ENCODE measurements around the gene PLS3.
"Not testable (repeated sequence)": the region's sequence is repeated elsewhere in the genome, so short reads cannot be mapped to it uniquely, and the experiment has no call there.

Gene PLS3

DNA sequence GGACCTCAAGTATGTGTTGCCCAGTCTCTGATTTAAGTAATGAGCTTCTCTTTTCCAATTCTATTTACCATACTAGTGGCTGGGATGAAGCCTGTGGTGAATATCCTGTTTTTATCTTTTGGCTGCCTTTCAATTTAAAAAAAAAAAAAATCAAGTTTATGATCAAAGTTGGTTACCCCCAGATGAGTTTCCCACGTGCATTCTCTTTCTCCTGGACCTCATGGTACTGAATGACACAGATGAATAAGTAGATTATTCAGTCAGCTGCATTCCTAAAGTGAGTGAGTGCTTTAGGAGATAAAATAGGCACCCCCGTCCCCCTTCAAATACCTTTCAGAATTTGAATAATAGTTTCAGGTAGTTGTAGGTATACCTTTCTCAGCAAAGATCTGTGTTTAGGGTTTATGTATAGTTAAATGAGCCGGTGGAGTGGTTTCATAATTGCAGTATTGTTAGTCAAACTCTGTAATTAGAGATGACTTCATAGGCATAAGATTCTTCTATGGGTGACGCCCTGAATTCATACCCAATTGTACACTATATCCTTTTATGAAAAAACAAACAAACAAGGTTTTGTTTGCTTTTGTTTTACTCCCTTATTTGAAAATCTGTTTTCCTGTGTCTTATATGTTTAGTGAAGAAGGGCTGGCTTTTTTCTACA lies 41.9 kb downstream of the PLS3 start:
- Histone ChIP-seq H3K36me3 (replicated peaks) (no peaks in the 10 kb centered on the region), H3K27me3 (ENCODE audit: low read depth) (no peaks in the 10 kb centered on the region), H3K4me3 (no peak overlapping the region), H3K4me1 (peaks cover 26% of the 10 kb centered on the region), H3K9me3 (no peaks in the 10 kb centered on the region)
- DNase-seq (ENCODE audit: low spot score in 2 of 2) = no peak
- in situ Hi-C loops (cut with MboI; ENCODE audit: low sequenced_read_pairs) = no loop called here

DNA sequence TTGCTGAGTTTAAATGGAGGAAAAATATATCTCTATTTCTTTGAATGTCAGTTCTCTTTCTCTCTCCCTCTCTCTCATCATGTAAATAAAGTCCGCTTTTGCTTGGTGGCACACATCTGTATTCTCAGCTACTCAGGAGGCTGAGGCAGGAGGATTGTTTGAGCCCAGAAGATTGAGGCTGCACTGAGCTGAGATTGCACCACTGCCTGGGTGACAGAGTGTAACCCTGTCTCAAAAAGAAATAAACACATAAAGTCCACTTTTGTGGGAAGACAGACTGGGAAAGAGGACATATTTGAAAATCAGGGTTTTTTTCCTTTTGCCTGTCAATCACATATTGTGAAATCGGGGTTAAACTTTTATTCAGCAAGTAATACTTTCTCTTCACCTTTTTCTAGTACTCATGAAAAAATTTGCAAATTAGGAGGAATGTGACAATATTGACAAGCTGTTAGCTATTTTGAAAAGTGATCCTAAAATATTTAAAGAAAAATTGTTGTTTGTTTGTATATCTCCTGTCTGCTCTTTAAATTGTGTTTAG lies 42.6 kb downstream of the PLS3 start:
- in situ Hi-C loops (cut with MboI; ENCODE audit: low sequenced_read_pairs) = no loop called here
- DNase-seq (ENCODE audit: low spot score in 2 of 2) = no peak
- Histone ChIP-seq H3K27me3 (ENCODE audit: low read depth) (no peaks in the 10 kb centered on the region), H3K4me1 (peaks cover 26% of the 10 kb centered on the region), H3K4me3 (no peak overlapping the region), H3K36me3 (replicated peaks) (no peaks in the 10 kb centered on the region), H3K9me3 (no peaks in the 10 kb centered on the region)

DNA sequence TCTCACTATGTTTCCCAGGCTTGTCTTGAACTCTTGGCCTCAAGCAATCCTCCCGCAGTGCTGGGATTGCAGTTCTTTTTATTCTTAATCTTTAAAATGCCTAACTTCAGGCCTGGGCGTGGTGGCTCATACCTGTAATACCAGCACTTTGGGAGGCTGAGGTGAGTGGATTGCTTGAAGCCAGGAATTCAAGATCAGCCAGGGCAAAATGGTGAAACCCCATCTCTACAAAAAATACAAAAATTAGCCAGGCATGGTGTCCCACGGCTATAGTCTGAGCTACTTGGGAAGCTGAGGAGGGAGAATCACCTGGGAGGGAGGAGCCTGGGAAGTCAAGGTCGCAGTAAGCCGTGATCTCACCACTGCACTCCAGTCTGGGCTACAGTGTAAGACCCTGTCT lies 45.9 kb downstream of the PLS3 start:
- peaks cover 22% of the 10 kb centered on the region for H3K4me1 ChIP-seq
- H3K36me3 ChIP-seq (replicated peaks) = peaks cover 7% of the 10 kb centered on the region; the same call in 1 of the 2 replicates
- H3K9me3 ChIP-seq = no peaks in the 10 kb centered on the region
- H3K27me3 ChIP-seq (ENCODE audit: low read depth) = no peaks in the 10 kb centered on the region
- DNase-seq (ENCODE audit: low spot score in 2 of 2) = no peak
- H3K4me3 ChIP-seq = no peak overlapping the region
- in situ Hi-C loops (cut with MboI; ENCODE audit: low sequenced_read_pairs) = no loop called here

DNA sequence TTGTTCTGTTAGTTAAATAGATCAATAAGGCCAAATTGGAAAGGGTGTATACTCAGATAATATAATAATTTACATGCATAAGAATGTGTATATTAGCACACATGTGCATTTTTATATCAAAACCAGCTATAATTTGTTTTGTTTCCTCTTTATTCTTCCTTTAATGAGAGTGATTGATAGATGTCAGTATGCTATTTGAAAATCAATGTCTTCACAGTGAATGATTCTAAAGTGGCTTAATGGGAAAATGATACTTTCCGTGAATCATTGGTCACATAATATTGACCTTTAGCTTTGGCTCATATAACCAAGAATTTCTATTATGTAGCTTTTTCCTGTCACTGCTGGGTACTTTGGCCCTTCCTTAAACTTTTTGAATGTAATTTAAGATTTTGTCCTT lies 48.6 kb downstream of the PLS3 start:
- Histone ChIP-seq H3K27me3 (ENCODE audit: low read depth) (no peaks in the 10 kb centered on the region), H3K36me3 (replicated peaks) (peaks cover 7% of the 10 kb centered on the region; the same call in 1 of the 2 replicates), H3K4me1 (peaks cover 22% of the 10 kb centered on the region), H3K4me3 (no peak overlapping the region), H3K9me3 (no peaks in the 10 kb centered on the region)
- no peak for DNase-seq (ENCODE audit: low spot score in 2 of 2)
- in situ Hi-C loops (cut with MboI; ENCODE audit: low sequenced_read_pairs) = no loop called here

DNA sequence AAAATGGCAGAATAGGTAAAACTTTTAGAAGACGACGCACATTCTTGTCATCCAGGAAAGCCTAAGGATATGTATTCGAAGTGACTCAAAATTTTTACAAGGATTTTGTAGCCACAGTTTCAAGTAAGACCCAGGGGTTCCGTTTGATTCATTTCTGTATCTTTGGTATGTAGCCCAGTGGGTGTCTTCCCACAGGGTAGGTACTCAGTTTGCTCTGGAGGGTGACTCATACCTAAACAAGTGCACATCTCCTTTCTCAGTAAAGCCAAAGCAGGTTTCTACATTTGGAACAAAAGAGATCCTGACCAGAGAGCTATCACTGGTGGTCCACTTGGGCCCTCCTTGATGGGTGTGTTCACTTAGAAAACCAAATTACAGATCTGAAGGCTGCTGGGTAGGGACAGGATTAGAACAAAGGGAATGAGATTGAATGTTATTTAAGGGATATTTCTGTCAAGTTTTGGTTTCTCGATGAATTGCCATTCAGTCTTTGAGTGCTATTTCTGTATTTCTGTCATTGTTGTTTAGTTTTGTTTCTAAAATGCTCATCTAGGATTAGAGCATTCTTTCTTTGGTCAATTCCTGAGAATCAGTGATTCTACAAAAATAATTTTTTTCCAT lies 56.1 kb downstream of the PLS3 start:
- no peak for DNase-seq (ENCODE audit: low spot score in 2 of 2)
- Histone ChIP-seq H3K27me3 (ENCODE audit: low read depth) (no peaks in the 10 kb centered on the region), H3K4me1 (peaks cover 29% of the 10 kb centered on the region)

DNA sequence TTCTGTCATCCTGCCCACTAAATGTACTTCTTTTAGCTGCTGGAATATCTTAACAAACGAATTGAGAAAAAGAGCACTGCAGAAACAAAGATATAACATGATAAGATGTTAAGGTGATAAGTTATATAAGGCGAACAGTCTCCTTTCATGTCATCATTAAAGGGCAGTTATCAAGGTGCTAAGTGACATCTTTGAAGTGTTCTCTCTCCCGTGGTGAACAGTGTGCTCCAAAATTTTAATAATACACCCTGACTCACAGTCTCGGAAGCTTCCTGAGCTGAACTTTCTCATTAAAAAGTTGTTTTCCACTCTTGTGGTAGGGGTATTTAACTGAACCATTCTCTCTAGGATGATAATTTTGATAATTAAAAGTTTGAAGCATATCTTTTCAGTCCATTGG lies 61.6 kb downstream of the PLS3 start:
- Histone ChIP-seq H3K9me3 (no peaks in the 10 kb centered on the region), H3K4me1 (peaks cover 6% of the 10 kb centered on the region; the same call in 1 of the 2 replicates), H3K27me3 (ENCODE audit: low read depth) (no peaks in the 10 kb centered on the region), H3K4me3 (no peak overlapping the region), H3K36me3 (replicated peaks) (no peaks in the 10 kb centered on the region)
- in situ Hi-C loops (cut with MboI; ENCODE audit: low sequenced_read_pairs) = no loop called here
- DNase-seq (ENCODE audit: low spot score in 2 of 2) = no peak

More for the DNA sequence above, 56.1 kb downstream of the PLS3 start:
- in situ Hi-C loops (cut with MboI; ENCODE audit: low sequenced_read_pairs) = no loop called here
- Histone ChIP-seq H3K4me3 (no peak overlapping the region), H3K9me3 (no peaks in the 10 kb centered on the region), H3K36me3 (replicated peaks) (no peaks in the 10 kb centered on the region)

DNA sequence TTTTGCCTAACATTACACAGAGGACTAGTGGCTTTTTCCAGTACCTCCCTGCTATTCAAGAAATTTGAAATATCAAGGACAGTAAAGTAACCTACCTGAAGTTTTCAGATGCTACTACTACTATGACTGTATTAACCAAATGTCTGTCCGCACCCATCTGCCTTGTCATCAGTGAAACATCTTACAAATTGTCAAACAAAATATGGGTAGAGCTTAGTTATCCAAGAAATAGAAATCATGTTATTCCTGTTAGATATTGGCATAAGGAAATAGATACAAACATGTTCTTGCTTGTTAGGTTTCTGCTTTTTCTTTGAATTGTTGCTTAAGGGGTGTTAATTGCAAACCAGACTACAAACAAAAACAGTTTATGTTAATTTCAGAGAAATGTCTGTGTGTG lies 63.9 kb downstream of the PLS3 start:
- no peak for DNase-seq (ENCODE audit: low spot score in 2 of 2)
- Histone ChIP-seq H3K4me3 (no peak overlapping the region), H3K9me3 (no peaks in the 10 kb centered on the region), H3K27me3 (ENCODE audit: low read depth) (no peaks in the 10 kb centered on the region), H3K36me3 (replicated peaks) (no peaks in the 10 kb centered on the region; the same call in 1 of the 2 replicates), H3K4me1 (peaks cover 20% of the 10 kb centered on the region)
- in situ Hi-C loops (cut with MboI; ENCODE audit: low sequenced_read_pairs) = no loop called here

DNA sequence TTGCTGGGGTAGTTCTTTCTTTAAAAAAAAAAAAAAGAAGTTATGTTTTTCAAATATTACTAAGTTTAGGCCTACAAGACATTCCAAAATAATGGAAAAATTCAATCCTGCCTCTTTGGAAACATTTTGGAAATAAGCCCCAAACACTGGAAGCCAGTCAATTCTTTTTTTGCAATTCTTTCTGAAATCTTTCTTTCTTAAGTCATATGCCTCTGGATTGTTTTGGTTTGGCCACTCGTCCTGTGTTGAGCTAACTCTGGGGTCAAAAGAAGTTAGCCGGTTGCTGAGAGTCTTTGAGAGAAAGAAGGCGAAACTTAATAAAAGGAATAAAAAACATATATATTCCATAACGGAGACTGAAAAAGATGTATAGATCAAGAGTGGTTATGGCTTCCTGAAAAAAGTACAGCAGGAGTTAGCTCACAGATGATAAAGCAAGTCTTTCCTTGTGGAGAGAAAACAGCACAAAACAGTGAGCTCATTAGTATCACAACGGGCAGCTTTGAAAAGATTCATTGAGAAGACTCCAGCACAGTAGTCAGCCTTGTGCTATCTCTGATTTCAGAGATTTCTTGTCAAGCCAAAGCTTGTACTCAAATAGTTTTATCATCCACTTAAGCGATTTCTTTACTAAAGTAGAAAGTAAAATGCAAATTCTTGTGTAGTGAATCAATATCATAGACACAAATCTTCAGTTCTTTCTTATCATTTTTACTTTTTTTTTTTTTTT lies 64.8 kb downstream of the PLS3 start:
- H3K4me1 ChIP-seq = peaks cover 20% of the 10 kb centered on the region
- H3K27me3 ChIP-seq (ENCODE audit: low read depth) = no peaks in the 10 kb centered on the region
- no peaks in the 10 kb centered on the region; the same call in 1 of the 2 replicates for H3K36me3 ChIP-seq (replicated peaks)
- H3K9me3 ChIP-seq = no peaks in the 10 kb centered on the region
- DNase-seq (ENCODE audit: low spot score in 2 of 2) = no peak
- H3K4me3 ChIP-seq = no peak overlapping the region
- in situ Hi-C loops (cut with MboI; ENCODE audit: low sequenced_read_pairs) = no loop called here

DNA sequence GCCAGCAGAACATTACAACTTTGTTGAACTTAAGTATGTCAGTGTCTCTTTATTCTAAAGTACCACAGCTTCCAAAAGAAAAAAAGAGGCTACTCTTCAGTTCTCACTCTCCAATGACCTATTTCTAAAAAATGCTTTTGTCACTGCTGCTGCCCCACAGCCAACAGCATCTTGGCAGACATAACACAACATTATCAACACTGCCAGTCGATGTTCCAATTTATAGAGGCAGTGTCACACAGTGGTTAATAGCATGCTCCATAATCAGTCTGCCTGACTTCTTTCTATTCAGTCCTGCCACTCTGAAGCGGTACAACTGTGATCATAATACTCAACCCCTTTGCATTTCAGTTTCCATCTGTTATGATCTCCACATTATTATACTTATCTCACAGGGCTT lies 69.2 kb downstream of the PLS3 start:
- H3K4me3 ChIP-seq = no peak overlapping the region
- H3K4me1 ChIP-seq = peaks cover 20% of the 10 kb centered on the region
- peaks cover 7% of the 10 kb centered on the region for H3K36me3 ChIP-seq (replicated peaks)
- no peaks in the 10 kb centered on the region for H3K27me3 ChIP-seq (ENCODE audit: low read depth)
- in situ Hi-C loops (cut with MboI; ENCODE audit: low sequenced_read_pairs) = no loop called here
- H3K9me3 ChIP-seq = no peaks in the 10 kb centered on the region
- DNase-seq (ENCODE audit: low spot score in 2 of 2) = no peak

DNA sequence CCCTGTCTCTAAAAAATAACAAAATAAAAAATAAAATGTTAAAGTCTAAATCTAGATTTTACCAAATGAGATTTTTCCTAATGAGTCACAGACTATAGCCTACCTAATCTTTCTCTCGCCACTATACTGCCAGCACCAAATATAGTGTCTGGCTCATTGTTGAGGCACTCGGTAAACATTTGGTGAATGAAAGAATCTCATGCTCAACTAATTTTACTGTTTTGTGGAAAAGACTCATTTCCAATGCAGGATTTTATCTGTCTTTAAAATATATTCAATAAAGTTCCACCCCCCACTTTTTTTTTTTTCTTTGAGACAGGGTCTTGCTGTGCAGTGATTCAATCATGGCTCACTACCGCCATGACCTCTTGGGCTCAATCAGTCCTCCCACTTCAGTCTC lies 71.5 kb downstream of the PLS3 start:
- Histone ChIP-seq H3K36me3 (replicated peaks) (peaks cover 14% of the 10 kb centered on the region), H3K27me3 (ENCODE audit: low read depth) (no peaks in the 10 kb centered on the region), H3K4me1 (peaks cover 14% of the 10 kb centered on the region), H3K4me3 (no peak overlapping the region), H3K9me3 (no peaks in the 10 kb centered on the region)
- in situ Hi-C loops (cut with MboI; ENCODE audit: low sequenced_read_pairs) = no loop called here
- DNase-seq (ENCODE audit: low spot score in 2 of 2) = no peak

DNA sequence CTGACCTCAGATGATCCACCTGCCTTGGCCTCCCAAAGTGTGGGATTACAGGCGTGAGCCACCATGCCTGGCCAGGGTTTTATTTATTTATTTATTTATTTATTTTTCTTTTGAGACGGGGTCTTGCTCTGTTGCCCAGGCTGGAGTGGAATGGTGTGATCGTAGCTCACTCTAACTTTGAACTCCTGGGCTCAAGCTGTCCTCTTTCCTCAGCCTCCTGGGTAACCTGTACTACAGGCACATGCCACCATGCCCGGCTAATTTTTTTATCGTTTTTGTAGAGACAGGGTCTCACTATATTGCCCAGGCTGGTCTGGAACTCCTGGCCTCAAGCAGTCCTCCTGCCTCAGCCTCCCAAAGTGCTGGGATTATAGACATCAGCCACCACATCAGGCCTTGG lies 72.4 kb downstream of the PLS3 start:
- H3K9me3 ChIP-seq; DNase-seq (ENCODE audit: low spot score in 2 of 2); in situ Hi-C loops (cut with MboI; ENCODE audit: low sequenced_read_pairs); H3K4me1 ChIP-seq; H3K4me3 ChIP-seq; H3K27me3 ChIP-seq (ENCODE audit: low read depth): not testable (repeated sequence)
- peaks cover 23% of the 10 kb centered on the region for H3K36me3 ChIP-seq (replicated peaks)

DNA sequence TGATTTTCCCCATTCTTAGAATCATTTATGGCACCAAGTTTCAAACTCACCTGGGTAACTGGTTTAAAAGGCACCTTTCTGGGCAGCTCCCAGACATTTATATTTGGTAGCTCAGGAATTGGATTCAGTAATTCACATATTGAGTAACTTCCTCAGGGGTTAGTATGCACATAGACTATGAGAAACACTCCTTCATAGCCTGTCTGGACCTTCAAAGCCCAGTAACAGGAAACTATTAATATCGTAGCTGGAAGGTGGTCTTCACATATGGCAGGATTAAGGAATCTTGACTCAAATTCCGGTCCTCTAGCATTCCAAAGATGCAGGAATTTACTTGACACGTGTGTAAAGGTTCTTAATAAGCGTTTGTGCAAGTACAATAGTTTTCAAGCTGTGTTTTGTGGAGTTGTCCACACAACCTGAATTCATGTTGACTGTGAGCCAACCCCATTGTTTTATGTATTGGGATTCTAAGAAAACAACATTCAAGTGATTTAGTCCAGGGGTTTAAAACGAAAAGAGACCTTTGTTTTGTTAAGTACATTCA lies 78.4 kb downstream of the PLS3 start:
- peaks cover 25% of the 10 kb centered on the region for H3K4me1 ChIP-seq
- no peaks in the 10 kb centered on the region for H3K9me3 ChIP-seq
- H3K36me3 ChIP-seq (replicated peaks) = peaks cover 34% of the 10 kb centered on the region
- H3K27me3 ChIP-seq (ENCODE audit: low read depth) = no peaks in the 10 kb centered on the region
- no peak overlapping the region for H3K4me3 ChIP-seq
- peak in 1 of 2 experiments; percentile 61 for DNase-seq (ENCODE audit: low spot score in 2 of 2)
- in situ Hi-C loops (cut with MboI; ENCODE audit: low sequenced_read_pairs) = no loop called here

DNA sequence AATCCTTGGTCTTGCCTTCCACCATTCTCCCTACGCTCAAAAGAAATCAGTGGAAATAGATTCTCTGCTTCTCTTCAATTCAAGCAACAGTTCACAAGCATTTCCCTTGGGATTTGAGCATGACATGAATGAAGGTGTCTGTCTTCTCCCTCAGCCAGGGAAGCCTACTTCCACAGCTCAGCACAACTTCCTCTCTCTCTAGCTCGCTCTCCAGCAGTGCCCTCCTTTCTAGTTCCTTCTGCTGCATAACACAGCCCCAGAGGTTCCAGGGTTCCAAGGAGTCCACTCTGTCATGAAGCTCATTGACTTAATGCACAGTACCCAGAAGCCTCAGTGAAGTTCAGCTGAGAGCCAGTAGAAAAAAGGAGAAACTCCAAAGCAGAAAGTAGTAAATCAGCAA lies 81.3 kb downstream of the PLS3 start:
- in situ Hi-C loops (cut with MboI; ENCODE audit: low sequenced_read_pairs) = loop anchor here (5.0 kb wide), 1 partner anchor 315 kb away; no protein-coding TSS in a partner anchor
- Histone ChIP-seq H3K4me3 (no peak overlapping the region), H3K27me3 (ENCODE audit: low read depth) (no peaks in the 10 kb centered on the region), H3K36me3 (replicated peaks) (peaks cover 40% of the 10 kb centered on the region), H3K9me3 (no peaks in the 10 kb centered on the region), H3K4me1 (peaks cover 25% of the 10 kb centered on the region)
- DNase-seq (ENCODE audit: low spot score in 2 of 2) = no peak
